Esophagus muscularis mucosa (tissue), 3 donors: ENCODE data around the gene BTBD16.

ENCODE experiments used
- POLR2A ChIP-seq: fragments of 450-650 bp; IDR thresholded peaks from one replicate; pipeline ENCODE4 v1.6.1; 2017; ENCODE audit warnings: antibody characterized with exemption, moderate library complexity, mild to moderate bottlenecking, low read depth
- POLR2AphosphoS5 ChIP-seq, 2 donors: sonication (generic); formaldehyde crosslinking; IDR thresholded peaks; one replicate each; pipeline ENCODE4 v1.6.1; 2017; ENCODE audit warnings: antibody characterized with exemption in 2 of 2
- TF ChIP-seq, protein P1 (sequence below), 3 experiments: fragments of 200-600 bp in 2 of 3; fragments of 450-650 bp in 1 of 3; sonication (generic) in 2 of 3; IDR thresholded peaks; one replicate each; pipeline ENCODE4 v1.5.1; 2017 to 2019; ENCODE audit warnings: antibody characterized with exemption in 3 of 3, mild to moderate bottlenecking in 2 of 3, moderate library complexity in 1 of 3

DNA sequence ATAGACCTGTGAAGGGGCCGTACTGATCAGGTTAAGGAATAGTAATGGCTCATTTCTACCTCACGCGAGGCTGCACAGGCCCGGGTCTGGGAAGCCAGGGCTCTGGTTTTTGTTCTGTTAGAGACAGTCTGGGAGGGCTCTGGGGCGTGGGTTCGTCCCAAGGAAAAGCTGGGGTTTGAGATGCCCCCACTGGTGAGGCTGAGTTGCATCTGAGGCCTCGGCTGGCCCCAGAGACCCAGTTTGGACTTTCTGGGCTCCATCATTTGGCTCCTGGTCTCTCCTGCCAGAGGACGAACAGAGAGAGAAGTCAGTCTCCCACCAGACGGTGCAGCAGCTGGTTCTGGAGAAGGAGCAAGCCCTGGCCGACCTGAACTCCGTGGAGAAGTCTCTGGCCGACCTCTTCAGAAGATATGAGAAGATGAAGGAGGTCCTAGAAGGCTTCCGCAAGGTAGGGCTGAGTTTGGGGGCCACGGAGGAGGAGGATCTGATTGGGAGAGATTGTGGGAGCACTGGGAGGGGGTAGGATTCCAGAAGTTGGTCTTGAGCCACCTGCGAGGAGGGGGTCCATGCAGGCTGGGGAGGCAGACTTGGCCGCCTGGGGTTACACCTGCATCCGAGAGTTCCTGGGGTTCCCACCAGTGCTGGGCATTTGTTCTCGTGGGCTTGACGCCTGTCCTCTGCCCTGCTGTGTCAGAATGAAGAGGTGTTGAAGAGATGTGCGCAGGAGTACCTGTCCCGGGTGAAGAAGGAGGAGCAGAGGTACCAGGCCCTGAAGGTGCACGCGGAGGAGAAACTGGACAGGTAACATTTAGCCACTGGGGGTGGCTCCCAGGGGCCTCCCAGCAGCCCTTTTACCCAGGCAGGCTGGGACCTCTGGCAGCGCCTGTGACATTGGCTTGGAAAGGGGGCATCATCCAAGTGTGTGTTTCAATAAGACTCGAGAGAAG, 22.5 kb upstream of the BTBD16 start:
- TF ChIP-seq POLR2AphosphoS5 (IDR thresholded peaks at IDR 0.05) = no peak
- TF ChIP-seq, protein P1, sequence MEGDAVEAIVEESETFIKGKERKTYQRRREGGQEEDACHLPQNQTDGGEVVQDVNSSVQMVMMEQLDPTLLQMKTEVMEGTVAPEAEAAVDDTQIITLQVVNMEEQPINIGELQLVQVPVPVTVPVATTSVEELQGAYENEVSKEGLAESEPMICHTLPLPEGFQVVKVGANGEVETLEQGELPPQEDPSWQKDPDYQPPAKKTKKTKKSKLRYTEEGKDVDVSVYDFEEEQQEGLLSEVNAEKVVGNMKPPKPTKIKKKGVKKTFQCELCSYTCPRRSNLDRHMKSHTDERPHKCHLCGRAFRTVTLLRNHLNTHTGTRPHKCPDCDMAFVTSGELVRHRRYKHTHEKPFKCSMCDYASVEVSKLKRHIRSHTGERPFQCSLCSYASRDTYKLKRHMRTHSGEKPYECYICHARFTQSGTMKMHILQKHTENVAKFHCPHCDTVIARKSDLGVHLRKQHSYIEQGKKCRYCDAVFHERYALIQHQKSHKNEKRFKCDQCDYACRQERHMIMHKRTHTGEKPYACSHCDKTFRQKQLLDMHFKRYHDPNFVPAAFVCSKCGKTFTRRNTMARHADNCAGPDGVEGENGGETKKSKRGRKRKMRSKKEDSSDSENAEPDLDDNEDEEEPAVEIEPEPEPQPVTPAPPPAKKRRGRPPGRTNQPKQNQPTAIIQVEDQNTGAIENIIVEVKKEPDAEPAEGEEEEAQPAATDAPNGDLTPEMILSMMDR (IDR thresholded peaks at IDR 0.05) = no peak
- no peak for TF ChIP-seq POLR2A
